GM23338 (cell line): ENCODE measurements around the gene HSD3B7. TPM values are rescaled to one million over a fixed set of nuclear protein-coding genes. Genes with fewer than 3 reads are reported as not detected.

Experiments used
- ATAC-seq: fragments of 200-7000 bp; cut with Tn5 transposase; 3 replicates; pipeline ENCODE4 v1.9.1; 2020
- DNase-seq: peaks from one replicate; pipeline ENCODE4 v3.0.0-alpha.2; 2015; ENCODE audit warnings: low spot score
- H2AFZ ChIP-seq: fragments of 200-600 bp; sonication (generic); 2 replicates; pipeline ENCODE4 v1.8.0; 2016; ENCODE audit warnings: antibody characterized with exemption, mild to moderate bottlenecking, moderate library complexity
- H3F3A ChIP-seq: fragments of 200-600 bp; sonication (generic); replicated peaks from 2 replicates; pipeline ENCODE4 v1.8.0; 2017; ENCODE audit warnings: antibody characterized with exemption, mixed run types, low read depth
- H3K27ac ChIP-seq: fragments of 200-600 bp; sonication (generic); 2 replicates; pipeline ENCODE4 v1.6.1; 2016; ENCODE audit warnings: low read depth
- H3K27me3 ChIP-seq: fragments of 200-600 bp; sonication (generic); 2 replicates; pipeline ENCODE4 v1.8.0; 2016; ENCODE audit warnings: mild to moderate bottlenecking, mixed run types, moderate library complexity; ENCODE audit not compliant: insufficient read depth
- H3K36me3 ChIP-seq: fragments of 200-600 bp; sonication (generic); 2 replicates; pipeline ENCODE4 v1.8.0; 2016; ENCODE audit warnings: mild to moderate bottlenecking; ENCODE audit not compliant: insufficient read depth
- H3K4me1 ChIP-seq: fragments of 200-600 bp; sonication (generic); 2 replicates; pipeline ENCODE4 v1.8.0; 2016; ENCODE audit warnings: mild to moderate bottlenecking, moderate library complexity; ENCODE audit not compliant: insufficient read depth
- H3K4me2 ChIP-seq: fragments of 200-600 bp; sonication (generic); 2 replicates; pipeline ENCODE4 v1.7.1; 2017; ENCODE audit warnings: mixed run types
- H3K4me3 ChIP-seq: fragments of 200-600 bp; sonication (generic); 2 replicates; pipeline ENCODE4 v1.6.1; 2016; ENCODE audit warnings: mixed run types
- H3K79me2 ChIP-seq: fragments of 200-600 bp; sonication (generic); replicated peaks from 2 replicates; pipeline ENCODE4 v1.8.0; 2017; ENCODE audit warnings: mild to moderate bottlenecking; ENCODE audit not compliant: insufficient read depth
- H3K9me2 ChIP-seq: fragments of 200-600 bp; sonication (generic); 2 replicates; pipeline ENCODE4 v1.8.0; 2017; ENCODE audit not compliant: insufficient read depth
- H4K20me1 ChIP-seq: fragments of 200-600 bp; sonication (generic); replicated peaks from 2 replicates; pipeline ENCODE4 v1.8.0; 2017; ENCODE audit warnings: mild to moderate bottlenecking; ENCODE audit not compliant: insufficient read depth
- H3K27ac Mint-ChIP-seq: 2 replicates; pipeline ENCODE4 v1.8.0; 2020; ENCODE audit warnings: inconsistent platforms, mild to moderate bottlenecking, moderate library complexity, mixed read lengths
- H3K27me3 Mint-ChIP-seq: 3 replicates; pipeline ENCODE4 v1.8.0; 2022; ENCODE audit warnings: low read depth, mild to moderate bottlenecking, moderate library complexity, mixed read lengths, inconsistent platforms; ENCODE audit not compliant: insufficient read depth, poor library complexity
- H3K36me3 Mint-ChIP-seq: 3 replicates; pipeline ENCODE4 v1.8.0; 2021; ENCODE audit warnings: low read depth, mild to moderate bottlenecking, inconsistent platforms, moderate library complexity, mixed read lengths
- H3K4me1 Mint-ChIP-seq: 3 replicates; pipeline ENCODE4 v1.8.0; 2020; ENCODE audit warnings: mild to moderate bottlenecking, inconsistent platforms, mixed read lengths
- H3K4me3 Mint-ChIP-seq: 3 replicates; pipeline ENCODE4 v1.8.0; 2021; ENCODE audit warnings: moderate library complexity, mild to moderate bottlenecking, inconsistent platforms, mixed read lengths
- H3K9me3 Mint-ChIP-seq: 3 replicates; pipeline ENCODE4 v1.8.0; 2020; ENCODE audit warnings: moderate library complexity, mild to moderate bottlenecking, inconsistent platforms, mixed read lengths
- CREB1 ChIP-seq: fragments of 250-450 bp; sonication (Bioruptor Pico); IDR thresholded peaks from 2 replicates; pipeline ENCODE4 v1.5.0; 2020; ENCODE audit warnings: low read depth, mild to moderate bottlenecking, moderate library complexity
- EZH2phosphoT487 ChIP-seq: fragments of 200-600 bp; sonication (generic); IDR thresholded peaks from one replicate; pipeline ENCODE4 v1.8.1; 2018; ENCODE audit warnings: antibody characterized with exemption; ENCODE audit not compliant: unreplicated experiment
- JUNB ChIP-seq: IDR thresholded peaks from one replicate; pipeline ENCODE4 v1.6.1; 2016; ENCODE audit warnings: antibody characterized with exemption; ENCODE audit not compliant: unreplicated experiment
- NANOG ChIP-seq: IDR thresholded peaks from 2 replicates; pipeline ENCODE4 v1.6.1; 2016; ENCODE audit warnings: antibody characterized with exemption, borderline replicate concordance
- REST ChIP-seq: IDR thresholded peaks from one replicate; pipeline ENCODE4 v1.6.1; 2018; ENCODE audit warnings: antibody characterized with exemption; ENCODE audit not compliant: unreplicated experiment
- ZNF114 ChIP-seq: fragments of 250-450 bp; sonication (Bioruptor Pico); IDR thresholded peaks from 2 replicates; pipeline ENCODE4 v1.5.0; 2020; ENCODE audit warnings: mild to moderate bottlenecking, moderate library complexity
- polyA plus RNA-seq: library from polyadenylated mRNA; unstranded; fragments of >200 nt; fragmentation: Nextera tagmentation; extraction: Ambion mirVana; gene quantifications from 2 replicates; pipeline ENCODE4 v1.2.1, GENCODE V29; 2016
- total RNA-seq: library from RNA; depleted of rRNA; stranded (reverse); fragments of >200 nt; shearing (Covaris generic); gene quantifications from 2 replicates; pipeline ENCODE4 v1.2.3, GENCODE V29; 2014
- TF ChIP-seq, protein P1 (sequence below): IDR thresholded peaks from 2 replicates; pipeline ENCODE4 v1.6.1; 2016; ENCODE audit warnings: antibody characterized with exemption
- TF ChIP-seq, protein P2 (sequence below), 2 experiments: fragments of 200-600 bp in 1 of 2; sonication (generic) in 1 of 2; conservative IDR thresholded peaks; 2 replicates each; pipeline versions ENCODE4 v1.5.1 to v1.6.1; 2016 to 2017; ENCODE audit warnings: antibody characterized with exemption in 2 of 2, low read depth in 2 of 2, mild to moderate bottlenecking in 2 of 2, moderate library complexity in 1 of 2

HSD3B7 gene
- total and polyA plus RNA-seq, 2 experiments from 2014 or later, result 4.3 to 12.2 TPM

- no peak overlapping the region for H3K27ac Mint-ChIP-seq
These were observed 43.2 kb upstream of the HSD3B7 start for GRCh38 chr16:30941600-30942425.

DNA sequence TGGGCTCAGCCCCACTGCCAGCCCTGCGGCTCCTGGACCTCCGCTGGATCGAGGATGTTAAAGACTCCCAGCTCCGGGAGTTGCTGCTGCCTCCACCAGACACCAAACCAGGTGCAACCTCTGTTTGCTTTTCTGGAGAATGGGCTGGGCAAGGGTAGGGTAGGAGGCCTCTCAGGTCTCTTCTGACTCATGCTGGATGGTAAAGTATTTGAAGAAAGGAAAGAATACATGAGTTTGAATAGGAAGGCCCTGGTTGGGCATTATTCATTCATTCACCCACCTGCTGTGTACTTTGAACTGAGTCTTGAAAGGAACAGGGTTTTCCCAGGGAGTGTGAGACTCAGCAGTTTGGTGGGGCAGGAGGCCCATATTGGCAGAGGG is 42.6 kb upstream of the HSD3B7 start:
- Histone ChIP-seq H3K36me3 (peaks cover 16% of the 10 kb centered on the region), H2AFZ (no peak overlapping the region), H3K4me1 (peaks cover 6% of the 10 kb centered on the region; the same call in 1 of the 2 replicates), H3K79me2 (peaks cover 16% of the 10 kb centered on the region; the same call in 1 of the 2 replicates), H3K9me2 (no peaks in the 10 kb centered on the region), H3K4me2 (peak overlapping the region; percentile 38; the same call in 1 of the 2 replicates), H3K27me3 (no peaks in the 10 kb centered on the region), H3K4me3 (no peak overlapping the region), H3K27ac (no peak overlapping the region), H4K20me1 (peaks cover 9% of the 10 kb centered on the region), H3F3A (peaks cover 26% of the 10 kb centered on the region)
- peaks cover 29% of the 10 kb centered on the region for H3K4me1 Mint-ChIP-seq
- peaks cover 67% of the 10 kb centered on the region for H3K36me3 Mint-ChIP-seq
- DNase-seq (no peak), ATAC-seq (no peak)
- H3K27me3 Mint-ChIP-seq, result peaks cover 24% of the 10 kb centered on the region
- H3K9me3 Mint-ChIP-seq, result no peaks in the 10 kb centered on the region; the same call in 2 of the 3 replicates
- no peak overlapping the region; the same call in 1 of the 2 replicates for H3K27ac Mint-ChIP-seq
- no peak overlapping the region for H3K4me3 Mint-ChIP-seq
- TF ChIP-seq CREB1 (CRISPR knock-in tag) (no peak), EZH2phosphoT487 (no peak), ZNF114 (CRISPR knock-in tag) (no peak), REST (no peak), NANOG (no peak)

More at GRCh38 chr16:30941600-30942425, 43.2 kb upstream of the HSD3B7 start:
- peaks cover 19% of the 10 kb centered on the region for H3K27me3 Mint-ChIP-seq
- TF ChIP-seq ZNF114 (CRISPR knock-in tag) (no peak), JUNB (no peak)
- TF ChIP-seq, protein P1, sequence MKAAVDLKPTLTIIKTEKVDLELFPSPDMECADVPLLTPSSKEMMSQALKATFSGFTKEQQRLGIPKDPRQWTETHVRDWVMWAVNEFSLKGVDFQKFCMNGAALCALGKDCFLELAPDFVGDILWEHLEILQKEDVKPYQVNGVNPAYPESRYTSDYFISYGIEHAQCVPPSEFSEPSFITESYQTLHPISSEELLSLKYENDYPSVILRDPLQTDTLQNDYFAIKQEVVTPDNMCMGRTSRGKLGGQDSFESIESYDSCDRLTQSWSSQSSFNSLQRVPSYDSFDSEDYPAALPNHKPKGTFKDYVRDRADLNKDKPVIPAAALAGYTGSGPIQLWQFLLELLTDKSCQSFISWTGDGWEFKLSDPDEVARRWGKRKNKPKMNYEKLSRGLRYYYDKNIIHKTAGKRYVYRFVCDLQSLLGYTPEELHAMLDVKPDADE, result no peak
- TF ChIP-seq, protein P2, sequence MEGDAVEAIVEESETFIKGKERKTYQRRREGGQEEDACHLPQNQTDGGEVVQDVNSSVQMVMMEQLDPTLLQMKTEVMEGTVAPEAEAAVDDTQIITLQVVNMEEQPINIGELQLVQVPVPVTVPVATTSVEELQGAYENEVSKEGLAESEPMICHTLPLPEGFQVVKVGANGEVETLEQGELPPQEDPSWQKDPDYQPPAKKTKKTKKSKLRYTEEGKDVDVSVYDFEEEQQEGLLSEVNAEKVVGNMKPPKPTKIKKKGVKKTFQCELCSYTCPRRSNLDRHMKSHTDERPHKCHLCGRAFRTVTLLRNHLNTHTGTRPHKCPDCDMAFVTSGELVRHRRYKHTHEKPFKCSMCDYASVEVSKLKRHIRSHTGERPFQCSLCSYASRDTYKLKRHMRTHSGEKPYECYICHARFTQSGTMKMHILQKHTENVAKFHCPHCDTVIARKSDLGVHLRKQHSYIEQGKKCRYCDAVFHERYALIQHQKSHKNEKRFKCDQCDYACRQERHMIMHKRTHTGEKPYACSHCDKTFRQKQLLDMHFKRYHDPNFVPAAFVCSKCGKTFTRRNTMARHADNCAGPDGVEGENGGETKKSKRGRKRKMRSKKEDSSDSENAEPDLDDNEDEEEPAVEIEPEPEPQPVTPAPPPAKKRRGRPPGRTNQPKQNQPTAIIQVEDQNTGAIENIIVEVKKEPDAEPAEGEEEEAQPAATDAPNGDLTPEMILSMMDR (conservative IDR thresholded peaks at IDR 0.05; ENCODE audit: low read depth in 2 of 2), result peak; percentile 73 to 86
- peaks cover 23% of the 10 kb centered on the region for H3K4me1 Mint-ChIP-seq
- ATAC-seq, result peak; percentile 95
- Histone ChIP-seq H3K4me1 (peaks cover 6% of the 10 kb centered on the region; the same call in 1 of the 2 replicates), H3K36me3 (peaks cover 16% of the 10 kb centered on the region), H4K20me1 (peaks cover 12% of the 10 kb centered on the region), H3K4me2 (peak overlapping the region; percentile 38; the same call in 1 of the 2 replicates), H3K27ac (no peak overlapping the region; the same call in 1 of the 2 replicates), H3F3A (peaks cover 26% of the 10 kb centered on the region), H3K4me3 (no peak overlapping the region), H3K9me2 (no peaks in the 10 kb centered on the region), H3K79me2 (peaks cover 16% of the 10 kb centered on the region; the same call in 1 of the 2 replicates), H2AFZ (no peak overlapping the region), H3K27me3 (no peaks in the 10 kb centered on the region)
- H3K36me3 Mint-ChIP-seq, result peaks cover 73% of the 10 kb centered on the region
- no peaks in the 10 kb centered on the region; the same call in 2 of the 3 replicates for H3K9me3 Mint-ChIP-seq
- no peak overlapping the region; the same call in 2 of the 3 replicates for H3K4me3 Mint-ChIP-seq
- peak; percentile 89 for DNase-seq
